Measurements from ENCODE around the gene PSMB2.

Gene PSMB2

DNA sequence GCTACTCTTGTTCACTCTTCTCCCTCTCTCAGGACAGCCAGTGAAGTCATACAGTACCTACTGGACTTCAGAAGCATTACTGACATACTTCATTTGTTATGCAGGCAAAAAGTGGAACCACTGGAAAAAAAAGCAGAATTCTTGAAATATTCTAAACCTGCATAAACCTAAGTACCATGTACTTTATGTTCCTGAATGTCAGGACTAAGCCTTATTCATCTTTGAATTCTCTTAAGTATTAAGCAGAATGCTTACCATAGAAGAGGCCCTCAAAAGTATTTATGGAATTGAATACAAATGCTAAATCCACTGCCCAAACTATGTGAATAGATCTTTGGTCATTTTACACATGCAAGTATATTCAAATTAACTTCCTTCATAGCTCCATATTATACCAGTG, 7.8 kb downstream of the PSMB2 start:
- no peak for DNase-seq (ENCODE audit: low read depth)
- H3K4me3 ChIP-seq (ENCODE audit: control insufficient read depth, low read depth, low read length), result no peak overlapping the region
- TF ChIP-seq, protein P1, sequence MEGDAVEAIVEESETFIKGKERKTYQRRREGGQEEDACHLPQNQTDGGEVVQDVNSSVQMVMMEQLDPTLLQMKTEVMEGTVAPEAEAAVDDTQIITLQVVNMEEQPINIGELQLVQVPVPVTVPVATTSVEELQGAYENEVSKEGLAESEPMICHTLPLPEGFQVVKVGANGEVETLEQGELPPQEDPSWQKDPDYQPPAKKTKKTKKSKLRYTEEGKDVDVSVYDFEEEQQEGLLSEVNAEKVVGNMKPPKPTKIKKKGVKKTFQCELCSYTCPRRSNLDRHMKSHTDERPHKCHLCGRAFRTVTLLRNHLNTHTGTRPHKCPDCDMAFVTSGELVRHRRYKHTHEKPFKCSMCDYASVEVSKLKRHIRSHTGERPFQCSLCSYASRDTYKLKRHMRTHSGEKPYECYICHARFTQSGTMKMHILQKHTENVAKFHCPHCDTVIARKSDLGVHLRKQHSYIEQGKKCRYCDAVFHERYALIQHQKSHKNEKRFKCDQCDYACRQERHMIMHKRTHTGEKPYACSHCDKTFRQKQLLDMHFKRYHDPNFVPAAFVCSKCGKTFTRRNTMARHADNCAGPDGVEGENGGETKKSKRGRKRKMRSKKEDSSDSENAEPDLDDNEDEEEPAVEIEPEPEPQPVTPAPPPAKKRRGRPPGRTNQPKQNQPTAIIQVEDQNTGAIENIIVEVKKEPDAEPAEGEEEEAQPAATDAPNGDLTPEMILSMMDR (conservative IDR thresholded peaks at IDR 0.05; ENCODE audit: control insufficient read depth, insufficient read depth, low read depth, low read length), result no peak

DNA sequence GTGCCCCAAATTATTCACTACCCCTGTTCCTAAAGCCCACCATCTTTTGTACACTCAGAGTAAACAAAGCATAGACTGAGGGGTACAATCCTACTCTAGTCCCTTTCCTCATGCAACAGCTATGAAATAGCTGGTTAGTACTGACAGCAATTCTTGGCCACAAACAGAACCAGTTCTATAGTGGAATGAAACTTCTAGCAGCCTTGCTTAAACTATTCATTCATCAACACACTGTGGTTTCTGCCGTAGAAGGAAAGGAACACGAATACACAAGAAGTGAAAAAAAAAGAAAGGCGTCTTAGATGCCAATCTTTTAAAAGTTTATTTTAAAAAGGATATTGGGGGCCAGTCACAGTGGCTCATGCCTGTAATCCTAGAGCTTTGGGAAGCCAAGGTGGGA, 9.9 kb downstream of the PSMB2 start:
- TF ChIP-seq, protein P1 (conservative IDR thresholded peaks at IDR 0.05; ENCODE audit: control insufficient read depth, insufficient read depth, low read depth, low read length), result no peak
- DNase-seq (ENCODE audit: low read depth), result no peak
- no peak overlapping the region for H3K4me3 ChIP-seq (ENCODE audit: control insufficient read depth, low read depth, low read length)

DNA sequence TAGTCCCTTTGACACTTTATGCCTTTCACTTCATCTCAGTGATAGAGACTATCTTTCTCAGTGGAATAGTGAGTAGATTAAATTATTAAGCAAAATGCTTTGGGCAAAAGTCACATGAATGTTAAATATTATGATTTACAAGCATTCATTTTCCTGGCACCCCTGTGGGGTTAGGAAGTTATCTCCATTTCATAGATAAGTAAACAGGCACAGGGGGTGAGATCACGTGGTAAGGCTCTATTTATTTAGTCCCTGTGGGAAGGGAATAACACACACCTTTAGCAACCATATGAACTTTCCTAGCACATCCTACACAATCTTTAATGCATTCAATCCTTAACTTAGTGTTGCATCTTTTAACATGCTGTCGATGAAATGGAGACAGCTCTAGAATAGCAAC, 12.3 kb downstream of the PSMB2 start:
- TF ChIP-seq, protein P1 (conservative IDR thresholded peaks at IDR 0.05; ENCODE audit: control insufficient read depth, insufficient read depth, low read depth, low read length), result no peak
- DNase-seq (ENCODE audit: low read depth), result no peak
- no peak overlapping the region for H3K4me3 ChIP-seq (ENCODE audit: control insufficient read depth, low read depth, low read length)

DNA sequence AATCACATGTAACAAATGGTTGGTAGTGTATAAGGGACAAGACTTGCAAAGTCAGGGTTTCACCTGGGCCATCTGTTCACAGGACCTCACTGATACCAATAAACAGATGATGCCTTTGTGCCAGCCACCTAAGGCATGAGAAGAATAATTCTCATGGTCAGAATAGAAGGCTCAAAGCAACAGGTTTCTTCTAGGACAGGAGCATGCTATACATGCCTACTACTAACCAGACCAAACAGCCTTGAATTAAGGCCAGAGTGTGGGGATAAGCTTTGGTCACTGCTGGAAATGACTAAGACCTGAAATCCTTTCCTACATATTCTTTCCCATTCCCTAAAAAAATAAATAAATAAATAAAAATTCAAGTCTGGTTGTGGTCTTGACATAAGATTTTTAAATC, 17.5 kb downstream of the PSMB2 start:
- H3K4me3 ChIP-seq (ENCODE audit: control insufficient read depth, low read depth, low read length), result no peak overlapping the region
- no peak for DNase-seq (ENCODE audit: low read depth)
- TF ChIP-seq, protein P1 (conservative IDR thresholded peaks at IDR 0.05; ENCODE audit: control insufficient read depth, insufficient read depth, low read depth, low read length), result no peak

DNA sequence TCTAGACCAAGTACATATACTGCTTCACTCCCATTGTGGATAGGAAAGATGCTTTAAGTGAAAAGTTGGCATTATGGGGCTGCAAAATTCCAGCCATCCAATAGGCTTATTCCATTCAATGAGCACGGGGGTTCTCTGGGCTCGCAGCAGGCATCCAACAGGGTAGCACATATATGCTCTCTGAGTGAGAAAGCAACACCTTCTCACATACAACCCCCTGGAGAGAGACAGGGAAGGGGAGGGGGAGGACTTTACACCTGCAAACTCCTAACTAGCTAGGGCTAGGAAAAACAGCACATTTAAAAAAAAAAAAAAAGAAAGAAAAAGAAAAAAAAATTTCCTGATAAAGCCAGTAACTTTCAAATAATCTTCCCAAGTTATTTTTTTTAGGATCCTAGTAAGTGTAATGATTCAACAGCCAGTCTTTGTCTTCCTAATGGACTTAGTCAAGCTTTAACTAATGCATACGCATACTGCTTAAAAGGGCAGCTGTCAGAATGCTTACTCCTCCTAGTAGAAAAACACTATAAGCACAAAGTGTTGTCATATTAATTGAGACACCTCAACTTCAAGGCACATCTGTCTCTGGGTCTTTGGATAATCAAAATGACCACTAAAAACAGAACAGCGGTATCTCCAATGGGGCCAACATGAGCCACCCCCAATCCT, 18.7 kb downstream of the PSMB2 start:
- TF ChIP-seq, protein P1 (conservative IDR thresholded peaks at IDR 0.05; ENCODE audit: control insufficient read depth, insufficient read depth, low read depth, low read length), result no peak
- DNase-seq (ENCODE audit: low read depth), result no peak

DNA sequence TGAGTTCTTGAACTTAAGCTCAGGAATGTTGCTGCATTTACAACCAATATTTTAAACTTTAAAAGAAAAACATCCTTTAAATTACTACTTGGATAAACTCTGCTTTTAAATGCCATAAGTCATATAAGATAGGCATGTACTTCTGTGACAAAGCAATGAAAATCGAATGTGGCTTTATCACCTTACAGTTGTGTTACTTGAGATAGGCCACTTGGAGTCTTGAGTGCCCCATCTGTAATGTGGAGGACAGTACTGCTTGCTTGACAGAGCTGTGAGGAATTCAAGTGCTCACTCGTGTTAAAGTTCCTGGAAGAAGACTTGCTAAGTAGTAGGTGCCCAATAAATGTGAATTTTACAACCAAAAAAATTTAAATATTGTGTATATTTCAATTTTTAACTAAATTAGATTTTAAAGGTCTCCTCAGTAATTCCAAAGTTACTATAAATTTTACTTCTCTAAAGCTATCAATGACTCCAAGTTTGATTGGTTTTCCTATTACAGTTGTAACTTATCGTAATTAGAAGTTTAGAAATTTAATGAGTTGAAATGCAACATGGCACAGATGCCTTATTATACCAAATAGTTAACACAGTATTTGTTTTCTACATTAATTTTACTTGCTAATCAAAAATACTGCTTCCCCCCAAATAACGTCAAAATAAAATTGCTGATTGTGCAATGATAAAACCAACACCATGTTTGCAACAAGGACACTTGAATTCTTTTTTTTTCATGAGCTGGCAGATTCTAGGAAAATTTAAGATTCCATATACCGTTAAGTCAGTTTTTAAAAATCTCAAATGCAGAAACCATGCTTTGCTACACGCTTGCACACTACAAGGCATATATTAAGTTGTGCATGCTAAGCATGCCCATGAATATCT, 21.8 kb downstream of the PSMB2 start:
- H3K4me3 ChIP-seq (ENCODE audit: control insufficient read depth, low read depth, low read length), result no peak overlapping the region
- TF ChIP-seq, protein P1 (conservative IDR thresholded peaks at IDR 0.05; ENCODE audit: control insufficient read depth, insufficient read depth, low read depth, low read length), result no peak
- DNase-seq (ENCODE audit: low read depth), result no peak

More for the DNA sequence above, 18.7 kb downstream of the PSMB2 start:
- no peak overlapping the region for H3K4me3 ChIP-seq (ENCODE audit: control insufficient read depth, low read depth, low read length)

Measured in fibroblast of mammary gland (primary cell).